Tibial artery (tissue), 4 donors: Measurements from ENCODE around the gene MARK4.

Source experiments
- DNase-seq, 2 donors: peaks; one replicate each; pipeline ENCODE4 v3.0.0-alpha.2; 2019
- H3K27ac ChIP-seq, 2 donors: fragments of 200-600 bp; sonication (generic) in 1 of 2; 1 replicate in 1 of 2; 2 replicates in 1 of 2; pipeline ENCODE4 v1.5.1; 2018 to 2019; ENCODE audit warnings: mild to moderate bottlenecking in 1 of 2
- H3K27me3 ChIP-seq, 2 donors: fragments of 200-600 bp; sonication (generic) in 1 of 2; one replicate each; pipeline versions ENCODE4 v1.5.1 to v1.6.0; 2016 to 2019
- H3K36me3 ChIP-seq, 3 donors: fragments of 200-600 bp; sonication (generic) in 2 of 3; one replicate each; pipeline ENCODE4 v1.5.1; 2016 to 2019; ENCODE audit warnings: mild to moderate bottlenecking in 2 of 3
- H3K4me1 ChIP-seq, 4 donors: fragments of 200-600 bp; sonication (generic) in 2 of 4; 1 replicate in 3 of 4; 2 replicates in 1 of 4; pipeline ENCODE4 v1.5.1; 2016 to 2019
- H3K4me3 ChIP-seq, 2 donors: fragments of 200-600 bp; sonication (generic) in 1 of 2; 1 replicate in 1 of 2; 2 replicates in 1 of 2; pipeline ENCODE4 v1.5.1; 2018 to 2019; ENCODE audit warnings: mild to moderate bottlenecking in 2 of 2
- H3K9me3 ChIP-seq, 3 donors: fragments of 200-600 bp; sonication (generic) in 1 of 3; one replicate each; pipeline ENCODE4 v1.5.1; 2016 to 2019
- intact Hi-C: fragments of 100-400 bp; cut with DNase I; formaldehyde crosslinking; loops from one replicate; pipeline ENCODE4 v1.15.0; 2023; ENCODE audit warnings: low total_unique reads
- TF ChIP-seq, protein P1 (sequence below), 2 experiments: fragments of 200-600 bp in 1 of 2; fragments of 450-650 bp in 1 of 2; IDR thresholded peaks; one replicate each; pipeline ENCODE4 v1.5.1; 2017 to 2019; ENCODE audit warnings: antibody characterized with exemption in 2 of 2, mild to moderate bottlenecking in 1 of 2, moderate library complexity in 1 of 2

MARK4 gene

DNA sequence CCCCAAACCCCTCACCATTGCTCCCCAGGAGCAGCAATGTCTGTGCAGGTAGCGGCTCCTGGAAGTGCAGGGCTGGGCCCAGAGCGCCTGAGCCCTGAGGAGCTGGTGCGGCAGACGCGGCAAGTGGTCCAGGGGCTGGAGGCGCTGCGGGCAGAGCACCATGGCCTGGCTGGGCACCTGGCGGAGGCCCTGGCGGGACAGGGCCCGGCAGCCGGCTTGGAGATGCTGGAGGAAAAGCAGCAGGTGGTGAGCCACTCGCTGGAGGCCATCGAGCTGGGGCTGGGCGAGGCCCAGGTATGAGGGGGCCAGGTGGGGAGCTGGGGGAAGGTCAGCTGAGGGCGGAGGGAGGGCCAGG is 94.4 kb downstream of the MARK4 start:
- Histone ChIP-seq H3K4me1 (peaks cover 0 to 5% (median 4%) of the 10 kb centered on the region in 4 donors), H3K36me3 (peaks cover 0 to 11% (median 0%) of the 10 kb centered on the region in 3 donors), H3K4me3 (no peak overlapping the region), H3K9me3 (no peaks in the 10 kb centered on the region), H3K27ac (no peak overlapping the region), H3K27me3 (peaks cover 0 to 63% of the 10 kb centered on the region in 2 donors)
- TF ChIP-seq, protein P1, sequence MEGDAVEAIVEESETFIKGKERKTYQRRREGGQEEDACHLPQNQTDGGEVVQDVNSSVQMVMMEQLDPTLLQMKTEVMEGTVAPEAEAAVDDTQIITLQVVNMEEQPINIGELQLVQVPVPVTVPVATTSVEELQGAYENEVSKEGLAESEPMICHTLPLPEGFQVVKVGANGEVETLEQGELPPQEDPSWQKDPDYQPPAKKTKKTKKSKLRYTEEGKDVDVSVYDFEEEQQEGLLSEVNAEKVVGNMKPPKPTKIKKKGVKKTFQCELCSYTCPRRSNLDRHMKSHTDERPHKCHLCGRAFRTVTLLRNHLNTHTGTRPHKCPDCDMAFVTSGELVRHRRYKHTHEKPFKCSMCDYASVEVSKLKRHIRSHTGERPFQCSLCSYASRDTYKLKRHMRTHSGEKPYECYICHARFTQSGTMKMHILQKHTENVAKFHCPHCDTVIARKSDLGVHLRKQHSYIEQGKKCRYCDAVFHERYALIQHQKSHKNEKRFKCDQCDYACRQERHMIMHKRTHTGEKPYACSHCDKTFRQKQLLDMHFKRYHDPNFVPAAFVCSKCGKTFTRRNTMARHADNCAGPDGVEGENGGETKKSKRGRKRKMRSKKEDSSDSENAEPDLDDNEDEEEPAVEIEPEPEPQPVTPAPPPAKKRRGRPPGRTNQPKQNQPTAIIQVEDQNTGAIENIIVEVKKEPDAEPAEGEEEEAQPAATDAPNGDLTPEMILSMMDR (IDR thresholded peaks at IDR 0.05) = no peak
- DNase-seq = no peak
- intact Hi-C loops = no loop called here

DNA sequence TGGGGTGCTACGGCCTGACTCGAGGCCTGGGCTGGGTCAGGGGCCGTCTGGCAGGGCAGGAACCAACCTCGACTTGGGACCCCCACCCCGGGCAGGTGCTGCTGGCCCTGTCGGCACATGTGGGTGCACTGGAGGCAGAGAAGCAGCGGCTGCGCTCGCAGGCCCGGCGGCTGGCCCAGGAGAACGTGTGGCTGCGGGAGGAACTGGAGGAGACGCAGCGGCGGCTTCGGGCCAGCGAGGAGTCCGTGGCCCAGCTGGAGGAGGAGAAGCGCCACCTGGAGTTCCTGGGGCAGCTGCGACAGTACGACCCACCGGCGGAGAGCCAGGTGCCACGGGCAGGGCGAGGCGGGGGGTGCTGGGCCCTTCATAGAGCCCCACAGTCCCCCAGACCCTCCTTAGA is 95.4 kb downstream of the MARK4 start:
- Histone ChIP-seq H3K4me1 (no peaks in the 10 kb centered on the region), H3K27ac (no peak overlapping the region), H3K9me3 (no peaks in the 10 kb centered on the region), H3K27me3 (peaks cover 0 to 53% of the 10 kb centered on the region in 2 donors), H3K4me3 (no peak overlapping the region), H3K36me3 (peaks cover 0 to 20% (median 5%) of the 10 kb centered on the region in 3 donors)
- DNase-seq = no peak
- TF ChIP-seq, protein P1 (IDR thresholded peaks at IDR 0.05) = no peak
- intact Hi-C loops = no loop called here

DNA sequence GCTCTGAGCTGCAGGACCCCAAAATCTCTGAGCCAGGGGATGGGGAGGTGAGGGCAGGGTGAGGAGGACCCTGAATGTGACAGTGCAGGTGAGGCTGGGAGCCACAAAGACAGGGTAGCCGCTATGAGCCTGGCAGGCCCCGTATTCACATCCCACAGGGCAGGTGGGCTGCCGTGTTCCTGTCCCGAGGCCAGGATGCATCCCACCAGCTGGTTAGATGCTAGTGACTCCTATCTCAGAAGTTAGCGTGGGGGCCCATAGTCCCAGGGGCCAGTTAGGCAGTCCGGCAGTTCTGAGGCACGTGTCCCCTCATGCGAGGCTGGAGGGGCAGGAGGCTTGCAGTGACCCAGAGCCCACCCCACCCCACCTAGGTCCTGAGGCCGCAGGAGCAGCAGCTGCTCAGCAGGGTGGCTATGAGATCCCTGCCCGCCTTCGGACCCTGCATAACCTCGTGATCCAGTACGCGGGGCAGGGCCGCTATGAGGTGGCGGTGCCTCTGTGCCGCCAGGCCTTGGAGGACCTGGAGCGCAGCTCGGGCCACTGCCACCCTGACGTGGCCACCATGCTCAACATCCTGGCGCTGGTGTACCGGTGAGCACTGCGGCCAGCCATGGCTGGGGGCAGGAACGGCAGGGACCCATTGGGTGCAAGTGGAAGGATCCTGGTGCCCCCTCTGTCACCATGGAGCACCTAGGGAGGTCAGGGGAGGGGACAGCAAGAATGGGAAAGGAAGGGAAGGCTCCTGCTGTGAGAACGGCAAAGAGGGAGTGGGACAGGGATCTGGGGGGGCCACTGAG is 96.7 kb downstream of the MARK4 start:
- intact Hi-C loops = no loop called here
- TF ChIP-seq, protein P1 (IDR thresholded peaks at IDR 0.05) = no peak
- no peak for DNase-seq

DNA sequence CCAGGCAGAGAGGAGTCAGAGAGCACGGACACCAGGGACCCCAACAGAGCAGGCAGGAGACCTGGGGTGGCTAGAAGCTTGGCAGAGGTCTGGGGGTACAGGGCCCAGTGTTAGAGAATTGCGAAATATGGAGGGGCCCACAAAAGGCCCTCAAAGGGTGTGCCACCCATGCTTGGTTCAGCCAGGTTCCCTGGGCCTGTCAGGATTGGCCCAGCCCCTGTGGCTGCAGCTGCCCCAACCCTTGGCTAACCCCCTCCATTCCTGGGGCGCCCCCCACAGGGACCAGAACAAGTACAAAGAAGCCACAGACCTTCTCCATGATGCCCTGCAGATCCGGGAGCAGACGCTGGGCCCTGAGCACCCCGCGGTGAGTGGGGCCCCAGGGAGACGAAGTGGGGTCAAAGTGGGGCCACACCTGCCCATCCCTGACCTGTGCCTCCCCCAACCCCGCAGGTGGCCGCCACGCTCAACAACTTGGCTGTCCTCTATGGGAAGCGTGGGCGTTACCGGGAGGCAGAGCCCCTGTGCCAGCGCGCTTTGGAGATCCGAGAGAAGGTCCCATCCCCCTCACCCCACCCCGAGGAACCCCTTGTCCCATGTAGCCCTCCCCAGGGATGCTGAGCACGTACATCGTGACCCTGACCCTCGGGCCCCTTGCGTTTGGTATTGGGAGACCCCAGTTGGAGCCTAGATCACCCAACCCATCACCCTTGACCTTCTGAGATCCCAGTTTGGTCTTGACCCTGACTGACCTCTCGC is 97.5 kb downstream of the MARK4 start:
- no peaks in the 10 kb centered on the region for H3K4me1 ChIP-seq
- peaks cover 0 to 41% (median 22%) of the 10 kb centered on the region in 3 donors for H3K36me3 ChIP-seq
- no peak overlapping the region for H3K4me3 ChIP-seq
- TF ChIP-seq, protein P1 (IDR thresholded peaks at IDR 0.05) = no peak
- H3K9me3 ChIP-seq = no peaks in the 10 kb centered on the region
- DNase-seq = no peak
- intact Hi-C loops = no loop called here
- H3K27me3 ChIP-seq = peaks cover 0 to 41% of the 10 kb centered on the region in 2 donors
- H3K27ac ChIP-seq = no peak overlapping the region

More for the DNA sequence above, 96.7 kb downstream of the MARK4 start:
- Histone ChIP-seq H3K36me3 (peaks cover 0 to 34% (median 18%) of the 10 kb centered on the region in 3 donors), H3K27me3 (peaks cover 0 to 41% of the 10 kb centered on the region in 2 donors), H3K27ac (no peak overlapping the region), H3K4me3 (no peak overlapping the region), H3K4me1 (no peaks in the 10 kb centered on the region), H3K9me3 (no peaks in the 10 kb centered on the region)

DNA sequence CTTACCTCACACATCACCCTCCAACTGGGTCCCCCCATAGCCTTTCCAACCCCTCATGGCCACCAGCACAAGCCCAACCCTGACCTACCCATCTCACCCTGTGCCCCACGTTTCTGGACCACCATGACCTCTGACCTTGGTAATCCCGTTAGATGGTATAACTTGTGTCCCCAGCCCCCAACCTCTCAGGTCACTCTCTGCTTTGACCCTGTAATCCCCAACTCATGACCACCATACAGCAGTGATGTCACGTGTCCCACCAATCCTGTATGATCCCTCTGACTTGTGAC is 98.0 kb downstream of the MARK4 start:
- no peaks in the 10 kb centered on the region for H3K4me1 ChIP-seq
- H3K27me3 ChIP-seq = peaks cover 0 to 41% of the 10 kb centered on the region in 2 donors
- intact Hi-C loops = no loop called here
- H3K27ac ChIP-seq = no peak overlapping the region
- TF ChIP-seq, protein P1 (IDR thresholded peaks at IDR 0.05) = no peak
- H3K9me3 ChIP-seq = no peaks in the 10 kb centered on the region
- H3K4me3 ChIP-seq = no peak overlapping the region
- peaks cover 0 to 47% (median 23%) of the 10 kb centered on the region in 3 donors for H3K36me3 ChIP-seq
- DNase-seq = no peak
